ENCODE data around the gene KIF3A.

The KIF3A gene

DNA sequence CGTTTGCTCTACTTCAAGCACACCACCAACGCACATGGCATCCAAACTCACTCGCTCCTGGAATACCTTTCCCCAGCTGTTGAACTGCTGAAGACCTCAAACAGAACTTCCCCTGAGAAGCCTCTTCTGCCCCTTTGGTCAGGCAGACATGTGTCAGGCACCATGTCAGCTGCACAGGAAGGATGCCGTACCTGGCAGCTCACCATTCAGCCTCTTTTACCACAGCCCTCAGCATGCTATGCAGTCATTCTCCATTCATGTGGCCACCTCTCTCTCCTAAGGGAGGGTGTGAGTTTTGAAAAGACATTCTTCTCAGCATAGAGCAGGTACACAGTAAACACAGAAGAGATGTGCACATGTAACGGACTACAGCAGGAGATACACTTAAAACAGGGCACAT, 49.4 kb downstream of the KIF3A start:
- TF ChIP-seq, protein P1, sequence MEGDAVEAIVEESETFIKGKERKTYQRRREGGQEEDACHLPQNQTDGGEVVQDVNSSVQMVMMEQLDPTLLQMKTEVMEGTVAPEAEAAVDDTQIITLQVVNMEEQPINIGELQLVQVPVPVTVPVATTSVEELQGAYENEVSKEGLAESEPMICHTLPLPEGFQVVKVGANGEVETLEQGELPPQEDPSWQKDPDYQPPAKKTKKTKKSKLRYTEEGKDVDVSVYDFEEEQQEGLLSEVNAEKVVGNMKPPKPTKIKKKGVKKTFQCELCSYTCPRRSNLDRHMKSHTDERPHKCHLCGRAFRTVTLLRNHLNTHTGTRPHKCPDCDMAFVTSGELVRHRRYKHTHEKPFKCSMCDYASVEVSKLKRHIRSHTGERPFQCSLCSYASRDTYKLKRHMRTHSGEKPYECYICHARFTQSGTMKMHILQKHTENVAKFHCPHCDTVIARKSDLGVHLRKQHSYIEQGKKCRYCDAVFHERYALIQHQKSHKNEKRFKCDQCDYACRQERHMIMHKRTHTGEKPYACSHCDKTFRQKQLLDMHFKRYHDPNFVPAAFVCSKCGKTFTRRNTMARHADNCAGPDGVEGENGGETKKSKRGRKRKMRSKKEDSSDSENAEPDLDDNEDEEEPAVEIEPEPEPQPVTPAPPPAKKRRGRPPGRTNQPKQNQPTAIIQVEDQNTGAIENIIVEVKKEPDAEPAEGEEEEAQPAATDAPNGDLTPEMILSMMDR (IDR thresholded peaks at IDR 0.05; ENCODE audit: low read depth, low read length, missing control alignments): no peak
- H3K4me3 ChIP-seq (replicated peaks; ENCODE audit: low read depth, low read length): no peak overlapping the region

DNA sequence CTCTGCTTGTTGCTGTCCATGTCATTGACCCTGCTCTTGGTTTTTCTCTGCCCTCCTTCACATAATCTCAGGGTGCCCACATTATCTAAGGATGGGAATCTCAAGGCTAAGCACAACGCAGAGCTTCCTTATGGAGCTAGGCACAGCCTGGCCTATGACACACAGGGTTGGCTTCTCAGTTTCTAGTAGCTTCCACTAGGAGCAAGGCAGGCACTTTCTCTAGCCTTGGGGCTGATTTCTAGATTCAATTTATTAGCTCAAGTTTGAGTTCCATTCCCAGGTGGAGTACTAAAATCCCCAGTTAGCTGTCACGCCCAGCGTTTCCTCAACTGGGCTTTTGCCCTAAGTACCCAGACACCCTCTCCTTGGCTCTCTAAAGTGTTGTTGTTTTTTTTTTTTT, 51.2 kb downstream of the KIF3A start:
- no peak for DNase-seq (ENCODE audit: extremely low read depth, low read depth)
- TF ChIP-seq, protein P1 (IDR thresholded peaks at IDR 0.05; ENCODE audit: low read depth, low read length, missing control alignments): no peak
- H3K4me3 ChIP-seq (replicated peaks; ENCODE audit: low read depth, low read length): no peak overlapping the region

More for the DNA sequence above, 49.4 kb downstream of the KIF3A start:
- DNase-seq (ENCODE audit: extremely low read depth, low read depth): no peak

DNA sequence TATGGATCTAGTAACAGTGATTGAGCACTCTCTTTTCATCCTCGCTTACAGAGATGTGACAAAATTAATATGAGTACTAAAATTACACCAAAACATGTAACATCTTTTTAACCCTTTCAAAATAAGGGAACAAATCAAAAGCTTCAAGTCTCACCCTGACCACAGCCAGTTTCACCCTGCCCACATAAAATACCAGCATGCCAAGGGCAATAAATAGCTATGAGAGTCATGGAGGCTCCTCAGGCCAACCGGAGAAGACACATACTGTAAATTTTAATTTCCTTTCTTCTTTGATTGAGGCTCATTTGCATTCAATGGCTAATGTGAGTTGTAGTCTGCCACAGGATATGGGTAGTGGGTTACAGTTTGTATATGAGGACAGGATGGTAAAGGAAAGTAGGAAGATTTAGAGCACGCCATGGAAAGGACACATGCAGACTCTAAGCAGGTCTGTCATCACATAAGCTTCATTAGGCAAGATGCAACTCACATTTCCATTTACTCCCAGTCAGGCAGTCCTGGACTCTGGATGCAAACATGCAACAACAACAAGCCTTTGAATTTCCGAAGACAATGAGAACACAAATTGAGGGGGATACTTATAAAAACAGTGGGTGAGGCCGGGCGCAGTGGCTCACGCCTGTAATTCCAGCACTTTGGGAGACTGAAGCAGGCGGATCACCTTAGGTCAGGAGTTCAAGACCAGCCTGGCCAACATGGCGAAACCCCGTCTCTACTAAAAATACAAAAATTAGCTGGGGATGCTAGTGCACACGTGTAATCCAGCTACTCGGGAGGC, 52.2 kb downstream of the KIF3A start:
- H3K4me3 ChIP-seq (replicated peaks; ENCODE audit: low read depth, low read length): no peak overlapping the region
- TF ChIP-seq, protein P1 (IDR thresholded peaks at IDR 0.05; ENCODE audit: low read depth, low read length, missing control alignments): no peak
- DNase-seq (ENCODE audit: extremely low read depth, low read depth): no peak

DNA sequence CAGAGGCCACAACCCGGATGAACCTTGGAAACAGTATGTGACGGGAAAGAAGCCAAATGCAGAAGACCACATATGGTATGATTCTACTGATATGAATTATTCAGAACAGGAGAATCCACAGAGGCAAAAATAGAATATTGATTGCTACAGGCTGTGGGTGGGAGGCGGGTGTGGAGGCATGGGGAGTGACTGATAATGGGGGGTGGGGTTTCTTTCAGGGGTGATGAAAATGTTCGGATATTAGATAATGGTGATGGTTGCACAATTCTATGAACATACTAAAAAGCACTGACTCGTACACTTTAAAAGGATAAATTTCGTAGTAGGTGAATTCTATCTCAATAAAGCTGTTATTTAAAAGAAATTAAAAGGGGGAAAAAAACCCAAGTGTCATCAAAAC, 52.9 kb downstream of the KIF3A start:
- TF ChIP-seq, protein P1 (IDR thresholded peaks at IDR 0.05; ENCODE audit: low read depth, low read length, missing control alignments): no peak
- no peak overlapping the region for H3K4me3 ChIP-seq (replicated peaks; ENCODE audit: low read depth, low read length)
- no peak for DNase-seq (ENCODE audit: extremely low read depth, low read depth)

DNA sequence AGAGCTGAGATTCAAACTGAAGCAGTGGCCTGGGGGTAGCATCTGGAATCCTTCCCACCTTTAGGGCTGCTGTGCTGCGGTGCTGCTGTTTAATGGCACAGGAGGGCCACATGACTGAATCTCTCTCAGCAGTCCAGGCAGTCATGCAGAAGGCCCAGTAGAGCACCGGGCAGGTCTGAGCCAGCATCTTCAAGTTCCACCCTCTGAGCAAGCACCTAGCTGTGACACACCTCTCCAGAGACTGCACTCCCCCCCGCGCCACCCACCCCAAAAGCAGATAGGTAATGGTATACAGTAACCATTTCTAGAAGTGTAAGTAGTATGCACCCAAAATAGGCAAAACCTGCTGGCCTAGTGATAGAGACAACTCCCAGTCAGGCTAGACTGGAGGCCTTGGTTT, 55.4 kb downstream of the KIF3A start:
- TF ChIP-seq, protein P1 (IDR thresholded peaks at IDR 0.05; ENCODE audit: low read depth, low read length, missing control alignments): no peak
- H3K4me3 ChIP-seq (replicated peaks; ENCODE audit: low read depth, low read length): no peak overlapping the region
- no peak for DNase-seq (ENCODE audit: extremely low read depth, low read depth)

DNA sequence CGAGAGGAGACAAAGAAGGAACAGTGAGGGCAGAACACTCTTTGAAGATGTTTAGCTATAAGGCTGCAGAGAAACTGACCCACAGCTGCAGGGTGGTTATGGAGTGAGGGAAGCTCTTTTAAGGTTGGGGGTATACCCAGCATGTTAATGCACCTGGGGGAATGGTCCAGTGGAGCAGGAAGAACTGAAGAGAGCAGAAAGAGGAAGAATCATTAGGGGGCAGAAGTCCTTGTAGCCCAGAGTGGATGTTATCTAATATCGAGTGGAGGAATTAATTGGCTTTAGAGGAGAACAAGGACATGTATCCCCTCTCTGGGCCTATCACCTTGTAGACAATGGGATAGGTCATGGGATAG, 55.9 kb downstream of the KIF3A start:
- no peak for DNase-seq (ENCODE audit: extremely low read depth, low read depth)
- no peak overlapping the region for H3K4me3 ChIP-seq (replicated peaks; ENCODE audit: low read depth, low read length)
- TF ChIP-seq, protein P1 (IDR thresholded peaks at IDR 0.05; ENCODE audit: low read depth, low read length, missing control alignments): no peak
